HG03565 (cell line): ENCODE measurements around the gene CAMK1G.

Experiments
- ATAC-seq: cut with Tn5 transposase; IDR thresholded peaks from one replicate; pipeline ENCODE4 v1.9.1; 2021; ENCODE audit warnings: mild to moderate bottlenecking, moderate library complexity; ENCODE audit not compliant: unreplicated experiment

The CAMK1G gene

GRCh38 chr1:209633335-209633997 lies 50.0 kb downstream of the CAMK1G start:
- ATAC-seq = no peak

- ATAC-seq = no peak
These were observed 50.7 kb downstream of the CAMK1G start for GRCh38 chr1:209634005-209634737.

- no peak for ATAC-seq
These were observed 52.3 kb downstream of the CAMK1G start for GRCh38 chr1:209635850-209636249.

DNA sequence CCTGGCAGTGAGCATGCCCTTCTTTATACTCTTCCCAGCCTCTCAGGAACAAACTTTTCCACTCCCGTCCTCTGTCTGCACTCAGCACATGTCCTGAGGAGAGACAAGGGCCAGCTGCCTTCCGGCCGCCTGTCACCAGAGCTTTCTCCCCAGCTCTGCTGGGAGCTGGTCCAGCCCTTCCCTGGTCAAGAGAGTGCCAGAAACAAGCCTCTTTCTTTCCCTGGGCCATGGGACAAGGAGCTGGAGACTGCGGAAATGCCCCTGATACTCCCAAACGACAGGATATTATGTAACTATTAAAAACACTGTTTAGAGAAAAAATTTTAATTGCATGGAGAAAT lies 58.3 kb downstream of the CAMK1G start:
- no peak for ATAC-seq

GRCh38 chr1:209642816-209643215 lies 59.3 kb downstream of the CAMK1G start:
- ATAC-seq = no peak

GRCh38 chr1:209643285-209644020 lies 59.9 kb downstream of the CAMK1G start:
- no peak for ATAC-seq

DNA sequence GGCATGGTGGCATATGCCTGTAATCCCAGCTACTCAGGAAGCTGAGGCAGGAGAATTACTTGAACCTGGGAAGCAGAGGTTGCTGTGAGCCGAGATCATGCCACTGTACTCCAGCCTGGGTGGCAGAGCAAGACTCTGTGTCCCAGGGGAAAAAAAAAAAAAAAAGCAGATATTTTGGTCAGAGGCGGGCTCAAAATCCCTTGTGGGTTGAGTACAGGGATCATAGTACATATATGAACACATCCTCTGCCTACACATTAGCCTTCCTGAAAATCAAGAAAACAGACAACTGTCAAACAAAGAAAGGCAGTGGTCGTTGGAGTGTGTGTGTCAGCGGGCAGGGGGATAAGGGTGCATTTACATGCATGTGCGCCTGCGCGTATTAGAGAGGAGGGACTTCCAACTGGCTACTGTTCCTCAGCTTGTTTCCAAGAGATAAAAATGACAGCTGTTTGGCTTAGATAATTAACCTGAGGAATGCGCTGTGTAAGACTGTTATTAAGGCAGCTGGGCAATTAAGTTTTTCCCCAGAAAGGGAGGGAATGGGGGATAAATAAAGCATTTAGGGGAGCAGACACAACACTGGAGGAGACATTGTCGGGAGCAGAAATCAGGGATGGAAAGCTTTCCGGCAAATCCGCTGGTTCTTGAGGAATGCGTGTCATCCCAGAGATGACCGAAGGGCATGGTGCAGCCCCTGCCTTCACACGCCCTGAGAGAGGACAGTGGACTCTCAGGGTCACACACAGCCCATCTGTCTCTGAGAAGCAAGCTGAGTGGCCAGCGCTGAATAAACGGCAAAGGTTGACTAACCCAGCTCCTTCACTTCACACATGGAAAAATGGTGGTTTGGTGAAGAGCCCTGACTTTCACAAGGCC lies 62.3 kb downstream of the CAMK1G start:
- no peak for ATAC-seq

DNA sequence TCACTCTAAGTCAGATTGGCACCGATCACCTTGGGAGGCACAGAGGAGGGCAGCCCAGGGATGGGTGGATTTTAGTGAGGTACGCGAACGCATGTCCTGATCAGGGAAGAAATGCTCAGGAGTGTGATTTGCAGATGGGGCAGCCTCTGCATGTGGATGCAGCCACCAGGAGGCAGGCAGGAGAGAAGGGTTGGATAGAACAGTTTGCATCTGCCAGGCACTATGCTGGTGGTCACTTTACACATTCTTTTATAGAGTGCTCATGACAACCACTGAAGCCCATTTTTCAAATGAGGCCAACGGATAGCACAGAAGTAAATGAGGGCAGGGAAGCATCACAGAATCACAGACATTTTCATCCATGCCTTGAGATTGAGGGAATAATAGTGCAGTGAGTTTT lies 63.0 kb downstream of the CAMK1G start:
- no peak for ATAC-seq

DNA sequence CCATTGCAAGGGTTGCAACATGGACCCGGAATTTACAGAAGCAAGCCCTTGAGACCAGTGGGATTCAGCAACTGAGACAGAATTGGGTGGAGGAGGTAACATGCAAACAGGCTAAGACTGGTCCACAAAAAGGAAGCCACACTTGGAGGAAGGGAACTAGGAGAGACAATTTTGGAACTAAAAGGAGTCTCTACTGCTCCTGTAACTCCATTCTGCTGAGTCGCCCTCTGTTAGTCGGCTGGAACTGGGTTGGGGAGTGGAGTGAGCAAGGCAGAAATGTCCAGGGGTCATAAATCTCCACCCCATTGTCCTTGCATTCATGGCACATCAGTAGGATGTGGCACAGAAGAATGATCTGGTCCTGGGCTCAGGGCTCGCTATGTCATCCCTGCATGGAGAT lies 63.6 kb downstream of the CAMK1G start:
- ATAC-seq = no peak

DNA sequence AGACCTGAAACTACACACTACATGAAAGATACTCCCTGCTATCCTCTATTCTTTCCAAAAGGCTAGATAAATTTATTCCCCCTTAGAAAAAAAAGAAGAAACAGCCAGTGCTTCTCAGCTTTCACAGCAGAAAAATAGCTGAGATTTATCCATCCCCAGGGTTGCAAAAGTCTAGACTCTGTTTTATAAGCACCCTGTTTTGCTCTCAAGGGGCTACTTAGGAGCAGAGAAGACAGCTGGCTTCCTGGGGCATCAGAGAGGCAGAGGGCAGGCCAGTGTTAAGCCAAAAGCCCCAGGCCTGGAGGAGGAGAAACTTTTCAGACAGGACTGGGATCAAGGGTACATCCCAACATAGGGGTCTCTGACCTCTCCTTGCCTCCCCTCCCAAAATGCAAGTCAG lies 64.8 kb downstream of the CAMK1G start:
- ATAC-seq = no peak

DNA sequence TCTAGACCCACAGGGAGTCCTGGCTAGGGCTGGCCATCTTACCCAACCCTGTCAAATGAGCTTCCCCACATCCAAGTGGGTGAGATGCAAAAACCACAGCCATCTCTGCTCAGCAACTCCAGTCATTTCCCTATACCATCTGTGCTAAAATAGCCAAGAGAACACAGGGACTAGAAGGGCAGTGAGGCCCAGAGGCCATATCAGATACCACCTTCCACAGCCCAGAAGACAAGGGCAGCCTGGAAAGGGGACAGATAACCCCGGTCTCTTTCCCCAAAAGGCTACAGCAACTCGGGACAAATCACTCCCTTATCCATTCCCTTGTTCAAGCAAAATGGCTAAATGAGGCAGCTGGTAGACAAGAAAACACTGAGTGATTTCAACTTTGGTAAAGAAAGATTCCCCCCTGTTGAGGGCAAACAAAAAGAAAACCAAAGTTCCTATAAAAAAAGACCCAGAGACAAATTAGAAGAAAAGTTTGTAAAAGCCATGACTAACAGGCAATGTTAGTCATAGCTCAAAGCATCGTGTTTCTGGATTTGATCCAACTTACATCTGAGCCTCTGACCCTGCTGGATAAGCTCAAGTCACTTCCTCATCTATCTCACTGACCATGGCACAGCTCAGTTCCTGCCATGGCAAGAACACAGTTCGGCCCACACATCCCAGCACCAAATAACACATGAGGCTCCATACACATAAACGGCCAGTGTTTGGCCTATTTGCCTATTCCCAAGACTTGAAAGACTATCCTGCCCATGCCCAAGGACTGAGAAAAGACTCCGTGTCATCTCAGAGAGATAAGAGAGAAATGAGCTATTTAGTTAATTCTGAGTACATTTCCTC lies 65.6 kb downstream of the CAMK1G start:
- ATAC-seq = no peak

DNA sequence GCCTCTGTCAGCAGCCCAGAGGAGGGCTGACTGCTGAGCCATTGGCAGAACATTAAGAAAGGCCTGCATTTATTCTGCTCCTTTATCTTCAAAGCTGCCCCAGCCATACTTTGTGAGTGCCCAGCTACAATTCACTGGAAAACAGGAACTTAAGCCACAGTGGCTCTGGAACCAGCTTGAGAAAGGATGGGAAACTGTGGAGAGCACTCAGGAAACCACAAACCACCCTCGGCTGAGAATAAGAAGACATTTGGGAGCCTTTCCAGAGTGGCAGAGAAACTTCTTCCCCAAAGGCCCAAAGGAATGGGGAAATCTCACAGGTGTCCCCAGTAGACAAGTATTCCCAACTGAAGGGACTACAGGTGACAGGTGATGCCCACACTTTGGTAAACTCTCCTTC lies 66.9 kb downstream of the CAMK1G start:
- no peak for ATAC-seq

DNA sequence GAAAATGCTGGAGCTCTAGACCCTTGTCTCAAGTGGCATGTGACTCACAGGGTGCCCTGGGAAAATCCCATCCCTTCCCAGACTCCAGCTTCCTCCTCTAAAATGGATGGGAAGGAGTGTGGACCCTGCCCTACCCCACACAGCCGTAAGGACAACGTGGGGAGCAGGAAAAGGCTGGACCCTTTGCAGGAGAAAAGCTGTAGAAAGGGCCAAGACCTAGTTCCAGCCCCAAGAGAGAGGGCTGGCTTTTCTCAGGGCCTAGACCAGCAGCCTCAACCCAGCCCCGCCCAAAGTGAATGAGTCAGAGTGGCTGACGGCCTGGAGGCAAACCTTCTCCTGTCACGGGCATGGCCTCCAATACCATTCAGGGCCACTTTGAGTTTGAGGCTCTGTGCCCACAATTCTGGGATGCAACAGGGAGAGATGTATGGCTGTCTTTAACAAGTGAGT lies 67.6 kb downstream of the CAMK1G start:
- ATAC-seq = peak; percentile 49

DNA sequence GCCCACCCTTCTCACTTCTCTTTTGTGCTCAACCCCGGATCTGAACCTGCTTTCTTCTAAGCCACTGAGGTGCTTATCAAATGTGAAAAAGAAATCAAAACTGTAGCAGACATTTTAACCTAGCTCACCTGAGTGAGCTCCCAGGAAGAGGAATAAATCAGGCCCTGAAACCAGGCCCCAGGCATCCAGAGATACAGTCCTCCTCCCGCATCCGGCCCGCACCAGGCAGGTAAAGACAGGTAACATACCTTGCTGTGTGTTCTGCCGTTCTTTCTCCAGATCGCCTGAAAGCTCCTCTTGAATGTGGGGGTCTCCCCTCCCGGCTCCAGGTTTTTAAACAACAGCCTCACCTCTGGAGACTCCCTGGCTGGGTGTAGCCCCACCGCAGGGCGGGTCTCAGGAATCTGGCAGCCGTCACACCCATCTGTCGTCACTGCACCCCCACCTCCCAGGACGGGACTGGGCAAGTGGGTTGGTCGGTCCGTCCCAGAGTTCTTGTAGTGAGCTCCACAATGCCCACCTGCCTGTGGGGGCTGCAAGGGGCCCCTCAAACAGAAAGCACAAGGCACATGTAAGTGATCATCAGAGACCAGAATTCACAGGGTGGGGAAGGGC lies 68.7 kb downstream of the CAMK1G start, which contains the start of gene LAMB3:
LAMB3 (minus strand) TSS at position 305 of the 615 bp plus-strand sequence. CDS start 1,481 bp downstream, outside the sequence.
- ATAC-seq = no peak

DNA sequence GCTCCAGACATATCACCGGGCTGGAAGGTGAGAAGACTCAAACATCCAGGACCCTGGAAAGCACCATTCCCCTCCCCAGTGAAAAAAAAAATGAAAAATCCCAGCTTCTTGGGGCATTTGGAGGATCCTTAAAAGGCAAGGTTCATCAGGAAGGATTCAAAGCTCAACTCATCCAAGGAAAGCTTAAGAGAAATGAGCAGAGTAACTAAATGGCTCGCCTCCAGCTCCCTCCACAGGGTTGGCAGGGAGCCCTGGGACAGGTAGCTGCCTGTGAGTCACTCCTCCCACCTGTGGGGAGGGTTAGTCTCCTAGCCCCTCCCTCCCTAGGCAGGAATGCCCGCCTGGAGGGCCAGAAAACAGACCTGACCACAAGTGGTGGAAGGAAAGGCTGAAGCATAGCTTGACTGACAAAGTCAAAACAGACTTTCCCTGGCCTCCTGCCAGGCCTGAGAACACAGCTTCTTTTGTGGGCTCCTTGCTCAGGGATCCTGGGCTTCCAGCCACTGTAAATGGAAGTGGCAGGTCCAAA lies 69.4 kb downstream of the CAMK1G start:
- ATAC-seq = peak; percentile 31

GRCh38 chr1:209653915-209654351 lies 70.4 kb downstream of the CAMK1G start:
- ATAC-seq = no peak

DNA sequence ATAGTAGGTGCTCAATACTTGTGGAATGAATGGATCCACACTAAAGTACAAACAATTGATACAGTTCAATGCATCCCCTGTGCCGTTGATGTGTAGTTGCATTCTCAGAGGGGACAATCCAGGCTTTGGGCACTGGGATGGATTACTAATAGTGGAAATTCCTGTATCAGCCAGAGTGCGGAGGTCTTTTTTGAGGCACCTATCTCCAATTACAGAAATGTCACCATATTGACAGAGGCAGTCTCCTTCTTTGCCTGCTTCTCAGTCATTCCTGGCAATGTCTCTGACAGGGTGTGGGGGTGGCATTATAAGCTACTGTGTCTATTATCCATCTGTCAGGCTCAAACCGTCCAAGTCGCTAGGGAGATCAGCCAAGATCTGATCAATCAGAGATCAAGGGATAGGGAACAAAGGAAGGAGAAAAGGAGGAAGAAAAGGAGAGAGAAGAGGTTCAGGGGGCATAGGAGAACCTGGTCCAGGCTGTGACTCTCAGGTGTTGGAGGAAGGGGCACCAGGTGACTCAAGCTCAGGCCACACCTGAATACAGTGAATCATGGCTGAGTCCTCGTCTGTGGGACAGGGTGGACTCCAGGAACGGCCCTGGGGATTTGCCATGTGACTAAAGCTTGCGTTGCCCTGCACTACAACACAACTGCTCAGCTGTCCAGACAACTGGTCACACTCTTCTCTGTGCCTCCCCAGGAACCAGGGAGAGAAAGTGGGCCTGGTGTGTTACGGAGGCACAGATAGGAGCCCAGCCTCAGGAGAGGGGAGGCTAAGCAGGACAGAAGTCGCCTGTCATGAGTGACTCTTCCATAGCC lies 72.1 kb downstream of the CAMK1G start:
- ATAC-seq = no peak

DNA sequence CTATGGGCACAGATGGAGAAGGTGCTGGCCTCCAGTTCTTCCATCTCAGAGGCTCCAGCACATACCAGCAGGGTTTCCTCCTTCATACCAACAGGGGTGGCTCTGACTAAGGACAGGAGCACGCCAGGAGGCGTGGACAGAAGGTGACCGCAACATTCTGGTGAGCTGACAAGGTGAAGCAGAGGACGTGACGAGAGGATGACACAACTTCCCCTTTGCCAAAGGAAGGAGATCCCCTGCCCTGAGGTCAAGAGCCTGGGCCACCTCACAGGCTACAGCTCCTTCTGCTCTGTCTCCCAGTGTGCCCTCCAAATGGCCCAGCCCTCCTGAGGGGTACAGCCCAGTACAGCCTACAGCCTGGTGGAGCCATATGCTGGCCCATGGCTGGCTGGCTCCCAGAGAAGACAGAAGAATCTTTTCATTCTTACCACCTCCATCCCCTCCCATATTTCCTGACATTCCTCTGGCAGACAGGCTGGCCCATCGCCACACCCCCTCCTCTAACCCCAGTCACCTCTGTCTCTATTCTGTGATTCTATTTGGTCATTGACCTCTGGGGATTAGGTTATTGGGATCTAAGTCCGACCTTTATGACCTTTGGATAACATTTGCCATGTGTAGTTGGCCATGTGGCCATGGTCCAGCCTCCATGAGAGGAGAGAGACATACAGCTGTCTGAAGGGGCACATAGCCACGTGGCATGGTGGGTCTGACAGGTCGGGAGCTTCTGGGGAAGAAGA lies 73.8 kb downstream of the CAMK1G start:
- ATAC-seq = peak; percentile 27
